RWPE1 (cell line): ENCODE results near the gene SDC3.

Source experiments
- CTCF ChIA-PET: fragments of 350-600 bp; sonication (Branson Sonifier 250); formaldehyde crosslinking; extraction: SDS; loops from one replicate; lab custom pipeline; 2021; lab: Yijun Ruan, JAX
- POLR2A ChIA-PET: fragments of 400-600 bp; formaldehyde crosslinking; extraction: SDS; loops from one replicate; lab custom pipeline; 2020; ENCODE audit warnings: antibody characterized with exemption; ENCODE audit not compliant: low non-redundant PET; lab: Yijun Ruan, JAX
- DNase-seq: peaks from one replicate; pipeline ENCODE4 v3.0.0; 2012; ENCODE audit warnings: low spot score
- H3K27ac ChIP-seq: fragments of 450-650 bp; 2 replicates; pipeline ENCODE4 v1.5.1; 2017
- CTCF ChIP-seq: fragments of 450-650 bp; conservative IDR thresholded peaks from 2 replicates; pipeline ENCODE4 v1.5.1; 2017; ENCODE audit warnings: low read depth, mild to moderate bottlenecking

The SDC3 gene

DNA sequence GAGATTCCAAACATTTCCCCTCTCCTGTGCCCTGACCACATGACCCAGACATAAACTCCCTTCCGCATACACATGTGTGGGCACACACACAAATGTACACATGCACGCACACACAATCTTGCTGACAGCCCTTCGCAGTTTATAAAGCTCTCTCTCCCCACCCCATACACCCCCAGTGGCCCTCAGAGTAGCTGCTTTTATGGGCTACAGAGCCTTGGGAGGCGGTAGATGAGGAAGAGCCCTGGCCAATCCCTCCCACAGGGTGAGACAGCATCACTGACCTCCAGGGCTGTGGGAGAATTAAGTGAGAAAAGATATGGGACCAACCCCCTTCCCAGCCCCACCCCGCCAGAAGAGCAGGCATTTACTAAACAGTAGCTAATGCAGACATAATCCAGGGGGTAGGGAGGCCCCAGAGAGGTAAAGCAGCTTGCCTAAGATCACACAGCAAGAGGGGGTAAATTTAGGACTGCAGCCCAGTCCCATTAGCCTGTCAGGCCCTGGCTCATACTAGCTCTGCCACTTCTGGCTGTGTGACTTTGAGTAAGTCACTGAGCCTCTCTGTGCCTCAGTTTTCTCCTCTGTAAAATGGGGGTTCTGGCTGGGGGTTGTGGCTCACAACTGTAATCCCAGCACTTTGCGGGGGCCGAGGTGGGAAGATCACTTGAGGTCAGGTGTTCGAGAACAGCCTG lies 5.1 kb downstream of the SDC3 start:
- no peak for DNase-seq
- H3K27ac ChIP-seq: peak overlapping the region; percentile 70
- ChIA-PET CTCF (interaction anchor here (0.6 to 3.3 kb wide), 6 partner anchors 7 to 124 kb away, joined by 3 to 20 read pairs (median 3); no protein-coding TSS in a partner anchor), POLR2A (no interaction called here)
- TF ChIP-seq CTCF: no peak

DNA sequence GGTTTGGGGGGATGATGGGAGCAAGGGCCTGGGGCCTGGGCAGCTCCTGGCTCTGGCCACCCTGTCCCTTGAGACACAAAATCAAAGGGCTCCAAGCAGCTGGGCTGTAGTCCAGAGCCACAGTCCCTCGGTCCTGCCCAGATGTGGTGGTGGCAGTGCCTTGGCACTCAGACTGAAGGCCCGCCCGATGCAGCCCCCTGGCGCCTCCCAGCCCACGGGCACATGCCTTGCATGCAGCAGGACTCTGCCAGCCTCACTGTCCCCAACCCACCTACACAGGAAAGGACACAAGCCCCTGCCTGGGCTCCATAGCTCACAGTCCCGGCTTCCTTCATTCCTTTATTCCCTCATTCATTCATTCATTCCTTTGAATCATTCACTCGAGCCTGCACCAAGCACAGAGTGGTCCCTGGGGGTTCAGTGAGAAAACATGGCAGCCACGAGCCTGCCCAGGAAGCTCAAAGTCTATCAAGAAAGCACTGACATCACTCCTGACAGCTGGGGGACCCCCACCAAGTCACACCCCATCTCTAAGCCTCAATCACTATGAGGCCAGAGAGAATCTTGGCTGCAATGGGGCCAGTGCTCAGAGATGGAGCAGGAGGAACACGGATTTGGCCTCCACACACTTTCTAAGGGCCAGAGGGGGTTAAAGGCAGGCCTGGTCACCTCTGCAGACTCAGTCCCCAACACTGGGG lies 5.8 kb downstream of the SDC3 start:
- H3K27ac ChIP-seq: peak overlapping the region; percentile 70
- no peak for TF ChIP-seq CTCF
- CTCF ChIA-PET: interaction anchor here (0.6 to 3.3 kb wide), 5 partner anchors 8 to 101 kb away, joined by 3 to 20 read pairs (median 3); no protein-coding TSS in a partner anchor
- no peak for DNase-seq
- POLR2A ChIA-PET: no interaction called here

GRCh38 chr1:30901798-30902581 lies 6.6 kb downstream of the SDC3 start:
- no peak for DNase-seq
- CTCF ChIA-PET: interaction anchor here (0.6 to 3.3 kb wide), 3 partner anchors 82 to 119 kb away, joined by 3 to 20 read pairs (median 4); no protein-coding TSS in a partner anchor
- POLR2A ChIA-PET: no interaction called here
- H3K27ac ChIP-seq: peak overlapping the region; percentile 70
- no peak for TF ChIP-seq CTCF

GRCh38 chr1:30900931-30901560 lies 7.5 kb downstream of the SDC3 start:
- no peak for DNase-seq

GRCh38 chr1:30900486-30900885 lies 8.1 kb downstream of the SDC3 start:
- TF ChIP-seq CTCF: no peak
- peak overlapping the region; percentile 70; the same call in 1 of the 2 replicates for H3K27ac ChIP-seq
- ChIA-PET POLR2A (no interaction called here), CTCF (interaction anchor here (1.3 kb wide), 1 partner anchor 118 kb away, joined by 4 read pairs; no protein-coding TSS in a partner anchor)
- no peak for DNase-seq

More at GRCh38 chr1:30900931-30901560, 7.5 kb downstream of the SDC3 start:
- CTCF ChIA-PET: interaction anchor here (0.6 to 1.3 kb wide), 2 partner anchors 81 to 118 kb away, joined by 3 to 4 read pairs; no protein-coding TSS in a partner anchor
- H3K27ac ChIP-seq: peak overlapping the region; percentile 70
- TF ChIP-seq CTCF: no peak
- POLR2A ChIA-PET: no interaction called here
